Stimulated activated CD4-positive, alpha-beta T cell treated with anti-CD3 and anti-CD28 coated beads, Interleukin-1b, Interleukin-23, amount 100 ng/mL, for 48 hours (primary cell): ENCODE measurements around the gene ATP5MK.
"Not testable (repeated sequence)": the region's sequence is repeated elsewhere in the genome, so short reads cannot be mapped to it uniquely, and the experiment has no call there.

Experiments used
- DNase-seq: peaks from one replicate; pipeline ENCODE4 v3.0.0-alpha.2; 2020

Gene ATP5MK

GRCh38 chr10:103396067-103396788 is at the start of gene ATP5MK, which contains the start of gene PDCD11:
Gene ATP5MK (minus strand): TSS chr10:103396475. CDS start chr10:103392457, 4,018 bp downstream.
Gene PDCD11 (plus strand): TSS chr10:103396626. CDS start chr10:103398427, 1,801 bp downstream.
- peak; percentile 97 for DNase-seq

GRCh38 chr10:103445366-103445765 is 49.1 kb upstream of the ATP5MK start:
- no peak for DNase-seq

GRCh38 chr10:103444478-103444877 is 48.2 kb upstream of the ATP5MK start:
- no peak for DNase-seq

DNA sequence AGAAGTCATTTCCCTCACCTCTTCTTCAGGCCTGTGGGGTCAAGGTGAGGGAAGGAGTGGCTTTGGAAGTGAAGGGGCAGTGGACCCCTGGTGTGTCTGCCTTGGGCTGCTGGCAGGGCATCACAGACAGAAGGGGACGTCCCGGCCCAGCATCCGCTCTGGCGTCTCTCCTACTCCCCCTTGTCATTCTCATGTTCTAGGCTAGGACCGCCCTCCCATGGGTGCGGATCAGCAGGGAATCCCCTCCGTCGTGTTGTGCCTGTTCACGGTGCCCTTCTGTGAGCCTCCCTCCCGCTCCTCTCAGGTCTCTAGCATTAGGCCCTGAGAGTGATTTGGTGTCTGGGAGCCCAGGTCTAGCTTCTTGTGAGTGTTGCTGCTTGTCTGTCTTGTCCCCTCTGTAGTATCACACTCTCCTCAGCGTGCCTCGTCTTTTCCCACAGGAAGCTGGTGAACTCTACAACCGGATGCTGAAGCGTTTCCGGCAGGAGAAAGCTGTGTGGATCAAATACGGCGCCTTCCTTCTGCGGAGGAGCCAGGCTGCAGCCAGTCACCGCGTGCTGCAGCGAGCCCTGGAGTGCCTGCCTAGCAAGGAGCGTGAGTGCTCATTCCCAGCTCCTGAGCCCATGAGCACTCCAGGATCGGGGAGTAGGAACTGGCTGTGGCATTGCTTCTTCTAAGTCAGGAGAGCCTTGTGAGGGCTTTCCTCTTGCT is 47.4 kb upstream of the ATP5MK start:
- no peak for DNase-seq

DNA sequence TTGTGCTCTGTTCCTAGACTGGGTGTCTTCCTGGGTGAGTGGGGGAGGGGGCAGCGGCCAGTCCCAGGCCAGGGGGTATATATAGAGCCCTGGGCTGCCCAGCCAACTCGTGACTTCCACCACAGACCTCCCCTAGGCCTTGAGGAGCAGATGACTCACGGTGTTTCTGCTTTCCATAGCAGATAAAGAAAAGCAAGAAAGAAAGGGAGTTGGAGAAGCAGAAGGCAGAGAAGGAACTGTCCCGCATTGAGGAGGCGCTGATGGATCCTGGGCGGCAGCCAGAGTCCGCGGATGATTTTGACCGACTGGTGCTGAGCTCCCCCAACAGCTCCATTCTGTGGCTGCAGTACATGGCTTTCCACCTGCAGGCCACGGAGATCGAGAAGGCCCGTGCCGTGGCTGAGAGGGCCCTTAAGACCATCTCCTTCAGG is 45.8 kb upstream of the ATP5MK start:
- DNase-seq = no peak

- no peak for DNase-seq
Measured at GRCh38 chr10:103441611-103442010, 45.3 kb upstream of the ATP5MK start.

DNA sequence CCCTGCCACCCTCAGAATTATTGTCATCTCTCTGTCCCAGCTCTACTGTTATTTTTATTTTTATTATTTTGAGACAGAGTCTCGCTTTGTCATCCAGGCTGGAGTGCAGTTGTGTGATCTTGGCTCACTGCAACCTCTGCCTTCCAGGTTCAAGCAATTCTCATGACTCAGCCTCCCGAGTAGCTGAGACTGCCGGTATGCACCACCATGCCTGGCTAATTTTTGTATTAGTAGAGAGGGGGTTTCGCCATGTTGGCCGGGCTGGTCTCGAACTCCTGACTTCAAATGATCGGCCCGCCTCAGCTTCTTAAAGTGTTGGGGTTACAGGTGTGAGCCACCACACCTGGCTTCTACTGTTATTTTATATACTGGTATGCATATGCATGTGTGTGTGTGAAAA is 44.9 kb upstream of the ATP5MK start:
- DNase-seq = no peak

DNA sequence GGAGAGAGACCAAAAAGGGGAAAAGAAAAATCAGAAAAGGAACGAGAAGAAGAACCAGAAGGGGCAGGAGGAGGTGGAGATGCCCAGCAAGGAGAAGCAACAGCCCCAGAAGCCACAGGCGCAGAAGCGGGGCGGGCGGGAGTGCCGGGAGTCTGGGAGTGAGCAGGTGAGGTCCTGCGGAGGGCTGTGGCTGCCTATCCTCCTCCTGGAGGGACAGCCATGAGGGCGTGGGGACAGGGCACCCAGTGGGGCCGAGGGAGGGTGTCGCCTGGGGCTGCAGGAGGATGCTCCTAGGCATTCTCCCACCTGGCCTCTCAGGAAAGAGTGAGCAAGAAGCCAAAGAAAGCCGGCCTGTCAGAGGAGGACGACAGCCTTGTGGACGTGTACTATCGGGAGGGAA is 44.1 kb upstream of the ATP5MK start:
- DNase-seq = no peak

DNA sequence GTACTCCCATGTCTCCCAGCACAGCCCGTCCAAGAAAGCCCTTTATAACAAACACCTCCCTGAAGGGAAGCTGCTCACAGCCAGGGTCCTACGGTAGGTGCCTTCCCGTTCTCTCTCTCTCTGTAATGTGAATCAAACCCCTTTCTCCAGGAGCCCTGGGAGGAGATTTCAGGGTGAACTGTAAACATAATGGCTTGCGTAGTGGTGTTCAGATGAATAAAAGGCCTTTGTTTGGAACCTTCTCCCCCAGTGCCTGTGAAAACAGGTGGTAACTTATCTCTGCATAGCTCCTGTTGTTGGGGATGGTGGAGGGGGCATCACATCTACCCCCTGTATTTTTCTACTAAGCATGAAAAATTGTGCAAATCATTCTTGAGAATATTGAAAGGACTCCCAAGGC is 43.5 kb upstream of the ATP5MK start:
- DNase-seq = no peak

GRCh38 chr10:103433858-103434257 is 37.6 kb upstream of the ATP5MK start:
- DNase-seq = no peak

DNA sequence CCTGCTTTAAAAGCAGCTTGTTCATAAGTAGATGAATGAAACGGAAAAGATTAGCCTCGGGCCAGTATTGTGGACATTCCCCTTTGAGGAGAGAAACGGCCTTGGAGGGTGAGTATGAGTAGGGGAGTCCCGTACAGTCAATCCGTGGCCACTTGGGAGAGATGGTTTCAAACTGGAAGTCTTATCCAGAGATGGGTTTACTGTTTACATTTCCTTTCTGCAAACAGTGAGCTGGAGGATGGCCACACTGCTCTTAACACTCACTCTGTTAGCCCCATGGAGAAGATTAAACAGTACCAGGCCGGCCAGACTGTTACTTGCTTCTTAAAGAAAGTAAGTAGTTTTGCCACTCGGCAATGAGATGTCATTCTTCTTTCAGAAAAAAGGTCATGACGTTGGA is 35.6 kb upstream of the ATP5MK start:
- no peak for DNase-seq

DNA sequence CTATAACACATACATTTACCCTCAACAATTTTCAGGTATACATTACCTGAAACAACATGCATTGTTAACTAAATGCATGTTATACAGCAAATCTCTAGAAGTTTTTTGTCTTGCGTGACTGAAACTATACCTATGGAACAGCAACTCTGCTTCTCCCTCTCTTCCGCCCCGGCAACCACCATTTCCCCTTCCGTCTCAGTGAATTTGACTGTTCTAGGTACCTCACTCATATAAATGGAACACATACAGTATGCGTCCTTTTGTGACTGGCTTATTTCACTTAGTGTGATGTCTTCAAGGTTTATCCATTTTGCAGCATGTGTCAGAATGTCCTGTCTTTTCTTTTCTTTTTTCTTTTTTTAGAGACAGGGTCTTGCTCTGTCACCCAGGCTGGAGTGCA is 33.4 kb upstream of the ATP5MK start:
- DNase-seq = no peak

GRCh38 chr10:103428989-103429643 is 32.8 kb upstream of the ATP5MK start:
- DNase-seq = no peak

- no peak for DNase-seq
Measured at GRCh38 chr10:103427866-103428265, 31.6 kb upstream of the ATP5MK start.

DNA sequence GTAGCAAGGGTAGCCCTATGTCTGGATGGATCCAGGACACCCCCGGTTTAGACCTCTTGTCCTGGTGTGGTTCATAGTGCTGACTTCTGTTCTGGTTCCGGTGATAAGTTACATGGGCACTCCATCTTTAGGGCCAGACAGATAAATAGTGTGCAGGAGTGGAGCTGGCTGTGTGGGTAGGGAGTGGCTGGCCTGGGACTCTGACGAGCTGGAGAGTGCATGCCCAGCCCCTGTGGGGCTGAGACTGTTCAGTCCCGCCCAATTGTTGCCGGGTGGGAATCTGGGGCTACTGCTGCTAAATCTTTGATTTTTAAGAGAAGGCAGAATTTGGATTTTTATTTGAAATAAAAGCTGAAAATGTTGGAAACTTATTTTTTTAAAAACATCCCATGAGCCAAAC is 27.5 kb upstream of the ATP5MK start:
- no peak for DNase-seq

- DNase-seq = no peak
Measured at GRCh38 chr10:103419101-103419500, 22.8 kb upstream of the ATP5MK start.

- no peak for DNase-seq
Measured at GRCh38 chr10:103417601-103418000, 21.3 kb upstream of the ATP5MK start.

GRCh38 chr10:103417148-103417469 is 20.8 kb upstream of the ATP5MK start:
- not testable (repeated sequence) for DNase-seq

DNA sequence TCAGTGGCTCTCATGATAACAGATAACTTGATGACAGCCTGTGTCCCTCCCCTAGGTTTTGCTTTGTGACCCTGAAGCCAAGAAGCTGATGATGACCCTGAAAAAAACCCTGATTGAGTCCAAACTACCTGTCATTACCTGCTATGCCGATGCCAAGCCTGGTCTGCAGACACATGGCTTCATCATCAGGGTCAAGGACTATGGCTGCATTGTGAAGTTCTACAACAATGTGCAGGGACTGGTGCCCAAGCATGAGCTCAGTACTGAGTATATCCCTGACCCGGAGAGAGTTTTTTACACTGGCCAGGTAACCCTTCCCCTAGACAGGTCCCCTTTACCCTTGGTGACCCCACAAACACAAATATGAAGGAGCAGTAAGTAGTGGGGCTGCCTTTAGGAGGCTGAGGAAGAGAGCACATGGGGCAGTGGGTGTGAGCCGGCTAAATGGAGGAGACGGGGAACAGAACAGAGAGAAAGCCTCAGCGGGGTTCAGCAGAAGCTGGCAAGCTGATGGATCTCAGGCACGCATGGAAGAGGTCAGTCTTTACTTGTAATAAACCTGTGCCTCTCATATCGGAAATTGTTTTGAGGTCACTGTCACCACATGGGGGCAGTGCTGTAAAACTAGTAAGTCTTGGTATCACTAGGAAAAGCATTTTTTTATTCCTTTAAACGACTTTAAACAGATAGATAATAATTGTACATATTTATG is 20.3 kb upstream of the ATP5MK start:
- peak; percentile 13 for DNase-seq

DNA sequence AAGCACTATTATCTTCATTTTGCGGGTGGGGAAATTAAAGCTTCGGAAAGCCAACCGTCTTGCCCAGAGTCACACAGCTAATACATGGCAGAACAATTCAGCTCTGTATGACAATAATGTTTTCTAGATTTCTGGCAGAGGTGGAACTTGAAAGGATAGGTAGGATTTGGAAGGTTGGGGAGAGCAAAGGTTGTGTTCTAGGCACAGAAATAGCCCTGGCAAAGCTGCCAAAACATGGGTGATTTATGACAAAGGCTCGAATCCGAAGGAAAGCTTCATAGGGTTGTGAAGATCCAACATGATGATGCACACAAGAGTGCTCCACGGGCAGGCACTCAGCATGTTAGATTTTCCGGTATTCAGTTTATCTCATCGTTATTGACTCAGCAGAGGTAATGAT is 19.3 kb upstream of the ATP5MK start:
- DNase-seq = no peak

- no peak for DNase-seq
Measured at GRCh38 chr10:103413564-103413963, 17.3 kb upstream of the ATP5MK start.

DNA sequence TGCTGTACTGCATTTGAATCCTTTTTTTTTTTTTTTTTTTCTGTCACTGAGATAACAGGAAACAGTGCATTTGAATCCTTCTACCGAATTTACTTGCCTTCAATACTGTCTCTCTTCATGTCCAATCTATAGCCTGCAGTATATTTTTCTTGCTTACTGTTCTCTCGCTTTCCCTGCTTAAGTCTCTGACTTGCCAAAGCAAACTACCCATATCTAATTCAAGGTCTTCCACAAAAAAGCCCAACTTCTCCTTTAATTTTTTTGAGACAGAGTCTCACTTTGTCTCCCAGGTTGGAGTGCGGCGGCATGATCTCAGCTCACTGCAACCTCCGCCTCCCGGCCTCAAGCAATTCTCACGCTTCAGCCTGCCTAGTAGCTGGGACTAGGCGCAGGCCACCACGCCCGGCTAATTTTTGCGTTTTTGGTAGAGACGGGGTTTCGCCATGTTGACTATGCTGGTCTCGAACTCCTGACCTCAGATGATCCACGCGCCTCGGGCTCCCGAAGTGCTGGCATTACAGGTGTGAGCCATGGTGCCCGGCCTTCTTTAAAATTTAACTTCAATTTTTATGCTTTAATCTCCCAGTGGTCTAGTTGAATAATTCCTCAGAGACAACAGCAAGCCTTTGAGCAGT is 1.0 kb upstream of the ATP5MK start:
- DNase-seq = no peak

DNA sequence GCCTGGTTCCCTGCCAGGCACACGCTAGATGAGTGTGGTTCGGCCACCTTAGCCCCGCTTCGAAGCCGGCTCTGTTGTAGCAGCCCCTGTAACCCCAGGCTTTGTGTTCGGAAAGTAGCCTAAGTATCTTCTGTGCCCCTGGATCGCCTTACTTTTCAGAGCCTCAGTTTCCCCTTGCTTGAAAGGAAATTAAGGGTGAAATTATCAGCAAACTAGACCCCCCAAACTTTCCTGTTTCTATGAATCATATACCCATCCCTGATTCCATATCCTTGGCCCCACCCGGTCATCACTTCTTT is 463 bp upstream of the ATP5MK start:
- DNase-seq = no peak
